B cell (primary cell): ENCODE measurements around the gene DNAH3. TPM values are rescaled to one million over a fixed set of nuclear protein-coding genes. Genes with fewer than 3 reads are reported as not detected.

Experiments
- ATAC-seq: fragments of 200-7000 bp; cut with Tn5 transposase; one replicate; pipeline ENCODE4 v1.10.0; 2021; ENCODE audit warnings: low read depth, mild to moderate bottlenecking, moderate number of reproducible peaks, moderate library complexity
- CTCF ChIA-PET: fragments of 350-600 bp; sonication (Branson Sonifier 250); formaldehyde crosslinking; loops from one replicate; lab custom pipeline; 2021; ENCODE audit warnings: antibody characterized with exemption, inconsistent platforms; lab: Charles Lee
- POLR2A ChIA-PET: fragments of 350-600 bp; sonication (Branson Sonifier 250); formaldehyde crosslinking; loops from one replicate; lab custom pipeline; 2021; ENCODE audit warnings: antibody characterized with exemption; lab: Charles Lee
- DNase-seq: peaks from one replicate; pipeline ENCODE4 v3.0.0; 2013
- H2AFZ ChIP-seq: 2 replicates; pipeline ENCODE4 v1.6.1; 2012; ENCODE audit warnings: mild to moderate bottlenecking, low read depth, low read length; ENCODE audit not compliant: insufficient read depth, poor library complexity, severe bottlenecking
- H3K27ac ChIP-seq, 2 donors: 1 replicate in 1 of 2; 2 replicates in 1 of 2; pipeline ENCODE4 v1.5.1; 2012 to 2013; ENCODE audit warnings: low read length in 2 of 2, mild to moderate bottlenecking in 2 of 2, moderate library complexity in 1 of 2
- H3K27me3 ChIP-seq, 4 experiments: fragments of 200-600 bp in 1 of 4; sonication (generic) in 1 of 4; replicated peaks in 1 of 4; 1 replicate in 2 of 4; 2 replicates in 2 of 4; pipeline versions ENCODE4 v1.6.1 to v1.7.0; 2013 to 2016; ENCODE audit warnings: low read length in 3 of 4, mild to moderate bottlenecking in 2 of 4, mixed read lengths in 1 of 4, moderate library complexity in 1 of 4; ENCODE audit not compliant: insufficient read depth in 4 of 4, control insufficient read depth in 3 of 4; ENCODE audit errors: control extremely low read depth in 1 of 4
- H3K36me3 ChIP-seq, 2 experiments: replicated peaks in 1 of 2; 1 replicate in 1 of 2; 2 replicates in 1 of 2; pipeline versions ENCODE4 v1.6.1 to v1.7.1; 2013; ENCODE audit warnings: low read length in 1 of 2; ENCODE audit not compliant: insufficient read depth in 2 of 2, control insufficient read depth in 1 of 2; ENCODE audit errors: control extremely low read depth in 1 of 2, extremely low read depth in 1 of 2
- H3K4me1 ChIP-seq, 2 donors: fragments of 200-600 bp in 1 of 2; sonication (generic) in 1 of 2; 1 replicate in 1 of 2; 2 replicates in 1 of 2; pipeline versions ENCODE4 v1.5.1 to v1.6.1; 2013 to 2017; ENCODE audit warnings: low read length in 2 of 2; ENCODE audit not compliant: control insufficient read depth in 2 of 2, insufficient read depth in 2 of 2
- H3K4me2 ChIP-seq: replicated peaks from 2 replicates; pipeline ENCODE3; 2012; ENCODE audit warnings: mild to moderate bottlenecking, low read depth, low read length; ENCODE audit not compliant: poor library complexity, severe bottlenecking
- H3K4me3 ChIP-seq, 5 experiments: fragments of 200-600 bp in 1 of 5; sonication (generic) in 1 of 5; 1 replicate in 3 of 5; 2 replicates in 2 of 5; pipeline versions ENCODE4 v1.5.1 to v1.7.0; 2011 to 2016; ENCODE audit warnings: low read length in 4 of 5, mild to moderate bottlenecking in 4 of 5, low read depth in 2 of 5, control low read depth in 1 of 5, moderate library complexity in 1 of 5; ENCODE audit not compliant: insufficient read depth in 1 of 5; ENCODE audit errors: control extremely low read depth in 1 of 5, extremely low read depth in 1 of 5
- H3K79me2 ChIP-seq: fragments of 200-600 bp; sonication (generic); one replicate; pipeline ENCODE4 v1.6.0; 2016; ENCODE audit warnings: low read length; ENCODE audit not compliant: control insufficient read depth, insufficient read depth
- H3K9ac ChIP-seq: fragments of 200-600 bp; sonication (generic); 2 replicates; pipeline ENCODE4 v1.6.1; 2017; ENCODE audit warnings: mild to moderate bottlenecking, low read length, moderate library complexity
- H3K9me3 ChIP-seq, 3 donors: one replicate each; pipeline versions ENCODE4 v1.6.1 to v1.7.1; 2013; ENCODE audit warnings: low read length in 2 of 3; ENCODE audit not compliant: control insufficient read depth in 2 of 3, insufficient read depth in 1 of 3; ENCODE audit errors: control extremely low read depth in 1 of 3
- H4K20me1 ChIP-seq: 2 replicates; pipeline ENCODE4 v1.6.0; 2012; ENCODE audit warnings: mild to moderate bottlenecking, low read length; ENCODE audit not compliant: insufficient read depth, control insufficient read depth, poor library complexity, severe bottlenecking
- H3K27ac Mint-ChIP-seq: one replicate; pipeline ENCODE4 v1.8.0; 2021; ENCODE audit warnings: mixed read lengths
- H3K27me3 Mint-ChIP-seq: one replicate; pipeline ENCODE4 v1.8.0; 2021; ENCODE audit warnings: mixed read lengths
- H3K4me1 Mint-ChIP-seq: one replicate; pipeline ENCODE4 v1.8.0; 2021; ENCODE audit warnings: mixed read lengths
- H3K4me3 Mint-ChIP-seq: one replicate; pipeline ENCODE4 v1.8.0; 2021; ENCODE audit warnings: mixed read lengths
- H3K9me3 Mint-ChIP-seq: one replicate; pipeline ENCODE4 v1.8.0; 2022; ENCODE audit warnings: mixed read lengths; ENCODE audit not compliant: insufficient read depth
- EZH2 ChIP-seq: IDR thresholded peaks from 2 replicates; pipeline ENCODE4 v1.6.1; 2012; ENCODE audit warnings: borderline replicate concordance, low read depth, mild to moderate bottlenecking, moderate library complexity, low read length; ENCODE audit not compliant: insufficient read depth, poor library complexity, severe bottlenecking
- WGBS: methylation state at CpG from one replicate; pipeline ENCODE4 v1.1.5; 2013; ENCODE audit warnings: missing lambda C conversion rate; ENCODE audit not compliant: insufficient coverage; 5-methylcytosine and 5-hydroxymethylcytosine counted together
- intact Hi-C: fragments of 100-400 bp; cut with micrococcal nuclease; formaldehyde crosslinking; loops from one replicate; pipeline ENCODE4 v1.10.0; 2022
- polyA plus RNA-seq: library from polyadenylated mRNA; depleted of rRNA; stranded (reverse); fragments of >200 nt; gene quantifications from 2 replicates; pipeline ENCODE4 v1.2.3, GENCODE V29; 2012
- total RNA-seq, 2 donors: library from RNA; stranded (reverse); fragments of 120-200 nt in 1 of 2; gene quantifications; 1 replicate in 1 of 2; 2 replicates in 1 of 2; pipeline versions ENCODE4 v1.2.3 to v1.2.4, GENCODE V29; 2013 to 2022
- TF ChIP-seq, protein P1 (sequence below): fragments of 200-600 bp; IDR thresholded peaks from one replicate; pipeline ENCODE4 v1.8.0; 2022; ENCODE audit warnings: antibody characterized with exemption, mild to moderate bottlenecking

DNAH3 gene
- total and polyA plus RNA-seq, 2 donors (not counting 1 experiment from before 2014, with no cell fraction given) = not detected

DNA sequence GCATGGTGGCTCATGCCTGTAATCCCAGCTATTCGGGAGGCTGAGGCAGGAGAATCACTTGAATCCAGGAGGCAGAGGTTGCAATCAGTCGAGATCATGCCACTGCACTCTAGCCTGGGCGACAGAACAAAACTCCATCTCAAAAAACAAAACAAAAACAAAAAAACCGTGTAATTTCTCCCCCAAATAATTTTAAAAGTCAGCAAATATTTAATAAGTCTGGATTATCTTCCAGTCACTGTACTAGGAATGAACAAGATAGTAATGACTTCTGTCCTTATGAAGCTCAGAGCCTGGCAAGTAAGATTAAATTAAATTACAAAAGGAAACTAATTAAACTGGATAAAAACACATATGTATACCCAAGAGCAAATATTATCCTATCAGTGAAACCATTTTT, 113.5 kb downstream of the DNAH3 start:
- WGBS = 59% methylated on average over 2 of the region's 4 CpGs
- no peaks in the 10 kb centered on the region for H3K27me3 ChIP-seq
- intact Hi-C loops = no loop called here
- H3K9me3 Mint-ChIP-seq = no peaks in the 10 kb centered on the region
- no peak overlapping the region for H3K4me3 Mint-ChIP-seq
- H2AFZ ChIP-seq = no peak overlapping the region
- no peaks in the 10 kb centered on the region for H3K4me1 ChIP-seq
- no peak overlapping the region for H3K4me3 ChIP-seq
- no peaks in the 10 kb centered on the region for H3K36me3 ChIP-seq
- no peak overlapping the region for H3K27ac ChIP-seq
- H3K27me3 Mint-ChIP-seq = peaks cover 16% of the 10 kb centered on the region
- no peak for DNase-seq
- POLR2A ChIA-PET = no interaction called here
- no peak overlapping the region for H3K4me2 ChIP-seq
- H4K20me1 ChIP-seq = no peaks in the 10 kb centered on the region
- no peaks in the 10 kb centered on the region for H3K9me3 ChIP-seq
- no peak for ATAC-seq
- H3K79me2 ChIP-seq = no peaks in the 10 kb centered on the region
- no peaks in the 10 kb centered on the region for H3K4me1 Mint-ChIP-seq
- CTCF ChIA-PET = no interaction called here
- TF ChIP-seq EZH2 = no peak
- TF ChIP-seq, protein P1, sequence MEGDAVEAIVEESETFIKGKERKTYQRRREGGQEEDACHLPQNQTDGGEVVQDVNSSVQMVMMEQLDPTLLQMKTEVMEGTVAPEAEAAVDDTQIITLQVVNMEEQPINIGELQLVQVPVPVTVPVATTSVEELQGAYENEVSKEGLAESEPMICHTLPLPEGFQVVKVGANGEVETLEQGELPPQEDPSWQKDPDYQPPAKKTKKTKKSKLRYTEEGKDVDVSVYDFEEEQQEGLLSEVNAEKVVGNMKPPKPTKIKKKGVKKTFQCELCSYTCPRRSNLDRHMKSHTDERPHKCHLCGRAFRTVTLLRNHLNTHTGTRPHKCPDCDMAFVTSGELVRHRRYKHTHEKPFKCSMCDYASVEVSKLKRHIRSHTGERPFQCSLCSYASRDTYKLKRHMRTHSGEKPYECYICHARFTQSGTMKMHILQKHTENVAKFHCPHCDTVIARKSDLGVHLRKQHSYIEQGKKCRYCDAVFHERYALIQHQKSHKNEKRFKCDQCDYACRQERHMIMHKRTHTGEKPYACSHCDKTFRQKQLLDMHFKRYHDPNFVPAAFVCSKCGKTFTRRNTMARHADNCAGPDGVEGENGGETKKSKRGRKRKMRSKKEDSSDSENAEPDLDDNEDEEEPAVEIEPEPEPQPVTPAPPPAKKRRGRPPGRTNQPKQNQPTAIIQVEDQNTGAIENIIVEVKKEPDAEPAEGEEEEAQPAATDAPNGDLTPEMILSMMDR = no peak
- H3K9ac ChIP-seq = no peak overlapping the region
- no peak overlapping the region for H3K27ac Mint-ChIP-seq

- H4K20me1 ChIP-seq = no peaks in the 10 kb centered on the region
- Mint-ChIP-seq H3K27me3 (peaks cover 16% of the 10 kb centered on the region), H3K27ac (no peak overlapping the region), H3K9me3 (no peaks in the 10 kb centered on the region), H3K4me3 (no peak overlapping the region), H3K4me1 (no peaks in the 10 kb centered on the region)
- H3K4me3 ChIP-seq = no peak overlapping the region
- no peaks in the 10 kb centered on the region for H3K36me3 ChIP-seq
- no peak overlapping the region for H3K27ac ChIP-seq
- H2AFZ ChIP-seq = no peak overlapping the region
- CTCF ChIA-PET = interaction anchor here (0.5 kb wide), 1 partner anchor 1315 kb away, joined by 3 read pairs; no protein-coding TSS in a partner anchor
- DNase-seq (no peak), ATAC-seq (no peak)
- H3K9me3 ChIP-seq = no peaks in the 10 kb centered on the region
- intact Hi-C loops = no loop called here
- no peaks in the 10 kb centered on the region for H3K79me2 ChIP-seq
- WGBS = 77% methylated on average over 3 of the region's 3 CpGs
- POLR2A ChIA-PET = no interaction called here
- no peak overlapping the region for H3K9ac ChIP-seq
- H3K4me1 ChIP-seq = no peaks in the 10 kb centered on the region
- no peak for TF ChIP-seq EZH2
- TF ChIP-seq, protein P1 = no peak
- H3K4me2 ChIP-seq = no peak overlapping the region
- H3K27me3 ChIP-seq = no peaks in the 10 kb centered on the region
Measured at GRCh38 chr16:21036471-21036870, 114.2 kb downstream of the DNAH3 start.
